Measurements from ENCODE around the gene RFPL3. TPM values are rescaled to one million over a fixed set of nuclear protein-coding genes. Genes with fewer than 3 reads are reported as not detected.
A peak's percentile ranks its signal among the peaks of the same experiment; 100 is the strongest.
"Not testable (repeated sequence)": the region's sequence is repeated elsewhere in the genome, so short reads cannot be mapped to it uniquely, and the experiment has no call there.

The RFPL3 gene
- total and polyA plus RNA-seq, 9 donors, result 0.35 TPM; not detected in 8

GRCh38 chr22:32351875-32352274, 5.8 kb upstream of the RFPL3 start:
- H3K36me3 ChIP-seq (ENCODE audit: control insufficient read depth, insufficient read depth, low read length); H3K27ac ChIP-seq (ENCODE audit: low read length); DNase-seq; H3K4me1 ChIP-seq (ENCODE audit: control insufficient read depth, insufficient read depth, low read length); H3K9me3 ChIP-seq (replicated peaks; ENCODE audit: control insufficient read depth, low read depth, low read length); H3K27me3 ChIP-seq (ENCODE audit: control insufficient read depth, insufficient read depth, low read length); H3K4me3 ChIP-seq (ENCODE audit: low read length): not testable (repeated sequence)
- WGBS (ENCODE audit: insufficient coverage), result no CpG with 5 or more reads among the region's 1 CpG

GRCh38 chr22:32352681-32353080, 5.0 kb upstream of the RFPL3 start:
- Histone ChIP-seq H3K36me3 (ENCODE audit: control insufficient read depth, insufficient read depth, low read length) (no peaks in the 10 kb centered on the region), H3K27me3 (ENCODE audit: control insufficient read depth, insufficient read depth, low read length) (no peaks in the 10 kb centered on the region)
- WGBS (ENCODE audit: insufficient coverage), result 98% methylated on average over 12 of the region's 14 CpGs

GRCh38 chr22:32353292-32353691, 4.4 kb upstream of the RFPL3 start:
- Histone ChIP-seq H3K9me3 (replicated peaks; ENCODE audit: control insufficient read depth, low read depth, low read length) (no peaks in the 10 kb centered on the region), H3K27ac (ENCODE audit: low read length) (no peak overlapping the region), H3K4me1 (ENCODE audit: control insufficient read depth, insufficient read depth, low read length) (no peaks in the 10 kb centered on the region), H3K4me3 (ENCODE audit: low read length) (no peak overlapping the region), H3K36me3 (ENCODE audit: control insufficient read depth, insufficient read depth, low read length) (no peaks in the 10 kb centered on the region), H3K27me3 (ENCODE audit: control insufficient read depth, insufficient read depth, low read length) (no peaks in the 10 kb centered on the region)
- no peak for DNase-seq
- WGBS (ENCODE audit: insufficient coverage), result 93% methylated on average over 27 of the region's 28 CpGs

More at GRCh38 chr22:32352681-32353080, 5.0 kb upstream of the RFPL3 start:
- DNase-seq, result no peak
- Histone ChIP-seq H3K9me3 (replicated peaks; ENCODE audit: control insufficient read depth, low read depth, low read length) (no peaks in the 10 kb centered on the region), H3K4me1 (ENCODE audit: control insufficient read depth, insufficient read depth, low read length) (no peaks in the 10 kb centered on the region), H3K27ac (ENCODE audit: low read length) (no peak overlapping the region), H3K4me3 (ENCODE audit: low read length) (no peak overlapping the region)

GRCh38 chr22:32353840-32354239, 3.8 kb upstream of the RFPL3 start:
- Histone ChIP-seq H3K27ac (ENCODE audit: low read length) (no peak overlapping the region), H3K36me3 (ENCODE audit: control insufficient read depth, insufficient read depth, low read length) (no peaks in the 10 kb centered on the region), H3K27me3 (ENCODE audit: control insufficient read depth, insufficient read depth, low read length) (no peaks in the 10 kb centered on the region), H3K4me1 (ENCODE audit: control insufficient read depth, insufficient read depth, low read length) (no peaks in the 10 kb centered on the region), H3K9me3 (replicated peaks; ENCODE audit: control insufficient read depth, low read depth, low read length) (no peaks in the 10 kb centered on the region), H3K4me3 (ENCODE audit: low read length) (no peak overlapping the region)
- no peak for DNase-seq
- 91% methylated on average over 7 of the region's 19 CpGs for WGBS (ENCODE audit: insufficient coverage)

- Histone ChIP-seq H3K9me3 (replicated peaks; ENCODE audit: control insufficient read depth, low read depth, low read length) (no peaks in the 10 kb centered on the region), H3K4me1 (ENCODE audit: control insufficient read depth, insufficient read depth, low read length) (no peaks in the 10 kb centered on the region), H3K27me3 (ENCODE audit: control insufficient read depth, insufficient read depth, low read length) (no peaks in the 10 kb centered on the region), H3K36me3 (ENCODE audit: control insufficient read depth, insufficient read depth, low read length) (no peaks in the 10 kb centered on the region), H3K4me3 (ENCODE audit: low read length) (no peak overlapping the region), H3K27ac (ENCODE audit: low read length) (peak overlapping the region; percentile 20)
- peak; percentile 42 for DNase-seq
- WGBS (ENCODE audit: insufficient coverage), result 89% methylated on average over 24 of the region's 30 CpGs
Observed at GRCh38 chr22:32354360-32355351, 3.0 kb upstream of the RFPL3 start.

GRCh38 chr22:32355760-32356159, 1.9 kb upstream of the RFPL3 start:
- Histone ChIP-seq H3K4me3 (ENCODE audit: low read length) (no peak overlapping the region), H3K9me3 (replicated peaks; ENCODE audit: control insufficient read depth, low read depth, low read length) (no peaks in the 10 kb centered on the region), H3K27me3 (ENCODE audit: control insufficient read depth, insufficient read depth, low read length) (no peaks in the 10 kb centered on the region), H3K36me3 (ENCODE audit: control insufficient read depth, insufficient read depth, low read length) (no peaks in the 10 kb centered on the region), H3K4me1 (ENCODE audit: control insufficient read depth, insufficient read depth, low read length) (no peaks in the 10 kb centered on the region), H3K27ac (ENCODE audit: low read length) (no peak overlapping the region)
- no peak for DNase-seq
- 74% methylated on average over 2 of the region's 3 CpGs for WGBS (ENCODE audit: insufficient coverage)

GRCh38 chr22:32360096-32360495, 2.4 kb downstream of the RFPL3 start:
- H3K27me3 ChIP-seq (ENCODE audit: control insufficient read depth, insufficient read depth, low read length); H3K27ac ChIP-seq (ENCODE audit: low read length); H3K9me3 ChIP-seq (replicated peaks; ENCODE audit: control insufficient read depth, low read depth, low read length); DNase-seq; H3K36me3 ChIP-seq (ENCODE audit: control insufficient read depth, insufficient read depth, low read length); H3K4me3 ChIP-seq (ENCODE audit: low read length); H3K4me1 ChIP-seq (ENCODE audit: control insufficient read depth, insufficient read depth, low read length): not testable (repeated sequence)
- WGBS (ENCODE audit: insufficient coverage), result 83% methylated on average over 9 of the region's 11 CpGs

- H3K36me3 ChIP-seq (ENCODE audit: control insufficient read depth, insufficient read depth, low read length), result no peaks in the 10 kb centered on the region
- no peaks in the 10 kb centered on the region for H3K9me3 ChIP-seq (replicated peaks; ENCODE audit: control insufficient read depth, low read depth, low read length)
- H3K27me3 ChIP-seq (ENCODE audit: control insufficient read depth, insufficient read depth, low read length), result no peaks in the 10 kb centered on the region
- H3K4me1 ChIP-seq (ENCODE audit: control insufficient read depth, insufficient read depth, low read length), result no peaks in the 10 kb centered on the region
- no CpG with 5 or more reads among the region's 2 CpGs for WGBS (ENCODE audit: insufficient coverage)
- no peak overlapping the region for H3K27ac ChIP-seq (ENCODE audit: low read length)
- DNase-seq, result no peak
- H3K4me3 ChIP-seq (ENCODE audit: low read length), result no peak overlapping the region
Observed at GRCh38 chr22:32361257-32361656, 3.6 kb downstream of the RFPL3 start.

GRCh38 chr22:32364210-32364609, 6.5 kb downstream of the RFPL3 start:
- H3K36me3 ChIP-seq (ENCODE audit: control insufficient read depth, insufficient read depth, low read length), result no peaks in the 10 kb centered on the region
- H3K4me1 ChIP-seq (ENCODE audit: control insufficient read depth, insufficient read depth, low read length), result no peaks in the 10 kb centered on the region
- no peak overlapping the region for H3K27ac ChIP-seq (ENCODE audit: low read length)
- no peaks in the 10 kb centered on the region for H3K27me3 ChIP-seq (ENCODE audit: control insufficient read depth, insufficient read depth, low read length)
- no peaks in the 10 kb centered on the region for H3K9me3 ChIP-seq (replicated peaks; ENCODE audit: control insufficient read depth, low read depth, low read length)
- WGBS (ENCODE audit: insufficient coverage), result 96% methylated on average over 4 of the region's 5 CpGs
- no peak overlapping the region for H3K4me3 ChIP-seq (ENCODE audit: low read length)
- DNase-seq, result no peak

- no peaks in the 10 kb centered on the region for H3K36me3 ChIP-seq (ENCODE audit: control insufficient read depth, insufficient read depth, low read length)
- 69% methylated on average over 4 of the region's 7 CpGs for WGBS (ENCODE audit: insufficient coverage)
- no peaks in the 10 kb centered on the region for H3K27me3 ChIP-seq (ENCODE audit: control insufficient read depth, insufficient read depth, low read length)
- H3K4me1 ChIP-seq (ENCODE audit: control insufficient read depth, insufficient read depth, low read length), result peaks cover 8% of the 10 kb centered on the region
- no peaks in the 10 kb centered on the region for H3K9me3 ChIP-seq (replicated peaks; ENCODE audit: control insufficient read depth, low read depth, low read length)
- H3K27ac ChIP-seq (ENCODE audit: low read length), result no peak overlapping the region
- no peak for DNase-seq
- no peak overlapping the region for H3K4me3 ChIP-seq (ENCODE audit: low read length)
Observed at GRCh38 chr22:32375678-32376450, 18.2 kb downstream of the RFPL3 start.

All from muscle of leg (tissue), 11 donors.